Activated T-cell treated with anti-CD3 and anti-CD28 coated beads for 1 hour (primary cell): ENCODE measurements around the gene ZCCHC4.
"Not testable (repeated sequence)": the region's sequence is repeated elsewhere in the genome, so short reads cannot be mapped to it uniquely, and the experiment has no call there.

Experiments
- DNase-seq: peaks from one replicate; pipeline ENCODE4 v3.0.0-alpha.2; 2020; ENCODE audit warnings: low read depth

ZCCHC4 gene

DNA sequence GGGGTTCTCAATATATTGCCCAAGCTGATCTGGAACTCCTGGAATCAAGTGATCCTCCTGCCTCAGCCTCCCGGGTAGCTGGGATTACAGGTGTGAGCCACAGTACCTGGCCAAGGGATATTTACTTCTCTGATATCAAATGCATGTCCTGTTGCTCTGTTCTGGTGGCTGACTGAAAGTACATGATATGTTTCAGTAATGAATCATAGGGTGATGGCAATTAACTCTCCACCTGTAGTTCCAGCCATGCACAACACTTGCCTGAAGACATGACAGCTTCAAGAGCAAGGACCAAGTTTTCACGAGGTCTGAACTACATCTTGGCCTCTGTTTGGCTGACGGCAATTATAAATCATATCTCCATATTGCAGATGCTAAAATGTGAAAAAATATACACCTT is 9.1 kb downstream of the ZCCHC4 start:
- no peak for DNase-seq

DNA sequence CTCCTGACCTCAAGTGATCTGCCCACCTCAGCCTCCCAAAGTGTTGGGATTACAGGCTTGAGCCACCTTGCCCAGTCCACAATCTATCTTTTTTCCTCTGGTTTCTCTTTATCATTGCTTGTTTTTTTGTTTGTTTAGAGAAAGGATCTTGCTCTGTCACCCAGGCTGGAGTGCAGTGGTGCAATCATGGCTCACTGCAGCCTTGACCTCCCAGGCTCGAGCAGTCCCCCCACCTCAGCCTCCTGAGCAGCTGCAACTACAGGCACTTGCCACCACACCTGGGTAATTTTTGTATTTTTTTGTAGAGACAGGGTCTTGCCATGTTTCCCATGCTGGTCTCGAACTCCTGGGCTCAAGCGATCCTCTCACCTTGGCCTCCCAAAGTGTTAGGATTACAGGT is 15.9 kb downstream of the ZCCHC4 start:
- not testable (repeated sequence) for DNase-seq

DNA sequence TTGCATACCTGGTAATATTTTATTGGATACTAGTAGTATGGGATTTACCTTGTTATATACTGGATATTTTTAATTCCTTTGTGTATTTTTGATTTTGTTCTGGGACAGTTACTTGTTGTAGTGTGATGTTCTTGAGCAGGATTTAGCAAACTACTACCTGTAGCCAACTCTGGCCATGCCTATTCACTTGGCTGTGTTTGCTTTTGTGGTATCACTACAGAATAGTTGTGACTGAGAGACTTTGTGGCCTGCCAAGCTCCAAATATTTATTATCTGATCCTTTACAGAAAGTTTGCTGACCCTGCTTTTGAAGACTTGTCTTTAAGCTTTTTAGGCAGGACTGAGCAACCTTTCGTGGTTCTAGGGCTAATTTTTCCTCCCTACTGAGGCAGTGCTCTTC is 17.8 kb downstream of the ZCCHC4 start:
- DNase-seq: no peak

DNA sequence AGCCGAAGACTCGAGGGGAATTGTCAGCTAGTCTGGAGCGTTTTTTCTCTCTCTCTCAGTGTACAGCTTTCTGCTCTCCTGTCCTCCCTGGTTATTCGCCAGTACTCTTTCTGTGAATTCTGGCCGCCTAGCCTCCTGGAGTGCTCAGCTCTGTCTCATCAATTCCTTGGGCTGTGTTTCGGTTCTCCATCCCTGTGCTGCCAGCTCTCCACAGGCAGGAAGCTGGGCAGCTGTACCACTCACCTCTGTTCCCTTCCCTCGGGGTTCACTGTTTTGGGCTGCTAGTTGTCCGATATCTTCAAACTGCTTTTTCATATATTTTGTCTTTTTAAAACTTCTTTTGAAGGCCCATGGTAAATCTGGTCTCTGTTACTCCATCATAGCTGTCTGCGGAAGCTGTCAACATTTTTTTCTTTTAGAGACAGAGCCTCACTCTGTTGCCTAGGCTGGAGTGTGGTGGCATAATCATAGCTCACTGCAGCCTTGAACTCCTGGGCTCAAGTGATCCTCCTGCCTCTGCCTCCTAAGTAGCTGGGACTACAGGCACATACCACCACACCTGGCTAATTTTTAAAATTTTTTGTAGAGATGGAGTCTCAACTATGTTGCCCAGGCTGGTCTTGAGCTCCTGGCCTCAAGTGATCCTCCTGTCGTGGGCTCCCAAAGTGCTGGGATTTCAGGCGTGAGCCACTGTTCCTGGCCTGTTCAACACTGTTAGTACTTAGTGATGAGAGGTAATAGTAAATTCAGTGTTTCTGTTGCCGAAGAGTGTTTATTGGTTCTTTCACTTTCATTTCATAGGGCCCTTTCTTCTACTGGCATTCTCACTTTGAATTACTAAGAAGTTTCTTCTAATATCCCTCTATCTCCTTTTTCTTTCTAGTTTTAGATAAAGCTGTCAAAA is 18.6 kb downstream of the ZCCHC4 start:
- no peak for DNase-seq

DNA sequence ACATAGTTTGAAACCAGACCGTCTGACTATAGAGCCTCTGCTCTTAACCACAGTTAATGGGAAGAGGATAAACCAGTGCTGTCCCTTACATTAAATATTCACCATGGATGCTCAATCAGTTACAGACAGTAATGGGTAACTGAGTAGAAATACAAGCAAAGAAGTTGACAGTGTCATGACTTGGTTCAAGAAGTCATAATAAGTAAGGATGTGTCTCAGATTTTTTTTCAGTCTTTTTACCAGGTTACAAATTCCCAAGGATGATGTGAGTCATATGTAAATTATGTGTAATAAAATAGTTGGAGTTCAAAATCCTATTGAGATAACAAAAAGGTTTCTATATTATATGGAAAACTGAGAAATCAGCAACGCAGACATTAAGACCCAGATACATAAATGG is 31.1 kb downstream of the ZCCHC4 start:
- DNase-seq: no peak

DNA sequence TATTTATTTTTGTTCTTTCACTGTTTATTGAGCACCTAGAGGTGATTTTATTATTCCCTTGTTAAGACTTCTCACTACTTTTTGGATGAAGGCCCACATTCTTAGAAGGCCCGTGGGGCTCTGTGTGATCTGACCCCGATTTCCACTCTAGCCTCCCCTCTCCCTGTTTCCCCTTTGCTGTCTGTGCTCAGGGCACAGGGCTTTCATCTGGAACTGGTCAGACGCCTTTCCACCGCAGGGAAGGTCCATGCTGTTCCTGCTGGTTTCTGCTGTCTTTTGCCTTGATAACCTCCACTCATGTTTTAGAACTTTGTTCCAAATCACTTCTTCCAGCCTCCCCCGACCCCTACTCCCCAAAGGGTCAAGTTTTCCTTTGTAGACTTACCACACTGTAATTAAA is 33.2 kb downstream of the ZCCHC4 start:
- no peak for DNase-seq

DNA sequence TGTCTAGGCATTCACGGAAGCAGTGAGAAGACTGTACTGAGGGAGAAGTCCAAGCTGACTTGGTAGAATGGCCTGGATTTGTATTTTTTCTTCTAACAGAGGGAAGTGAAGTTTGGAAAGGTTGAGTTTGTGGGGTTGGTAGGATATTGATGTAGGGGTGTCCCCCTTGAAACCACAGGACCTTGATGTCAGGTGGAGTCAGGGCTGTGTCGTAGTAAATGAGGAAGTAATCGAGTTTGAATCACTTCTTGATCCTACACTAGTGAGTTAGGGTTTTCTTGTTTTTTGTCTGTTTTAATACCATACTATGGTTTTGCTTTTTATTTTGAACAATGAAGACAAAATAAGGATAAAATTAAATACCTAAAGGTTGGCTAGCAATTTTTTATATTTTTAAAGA is 34.3 kb downstream of the ZCCHC4 start:
- DNase-seq: no peak

DNA sequence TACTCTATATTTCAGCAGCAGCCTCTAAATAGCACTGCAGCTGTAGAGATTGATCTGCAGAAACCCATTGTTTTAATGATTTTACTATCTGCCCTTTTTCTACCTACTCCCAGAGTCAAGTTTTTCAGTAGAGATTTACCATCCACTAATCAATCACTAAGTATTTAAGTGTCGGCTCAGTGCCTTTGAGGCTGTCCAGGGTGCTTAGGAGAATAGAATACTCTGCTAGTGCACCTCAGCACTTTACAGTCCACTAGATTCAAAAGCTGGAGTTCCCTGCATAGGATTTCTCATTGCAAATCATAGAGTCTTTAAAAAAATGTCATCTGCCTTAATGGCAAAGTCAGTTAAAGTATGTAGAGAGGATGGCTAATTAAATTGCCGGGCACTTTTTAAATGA is 34.9 kb downstream of the ZCCHC4 start:
- no peak for DNase-seq

DNA sequence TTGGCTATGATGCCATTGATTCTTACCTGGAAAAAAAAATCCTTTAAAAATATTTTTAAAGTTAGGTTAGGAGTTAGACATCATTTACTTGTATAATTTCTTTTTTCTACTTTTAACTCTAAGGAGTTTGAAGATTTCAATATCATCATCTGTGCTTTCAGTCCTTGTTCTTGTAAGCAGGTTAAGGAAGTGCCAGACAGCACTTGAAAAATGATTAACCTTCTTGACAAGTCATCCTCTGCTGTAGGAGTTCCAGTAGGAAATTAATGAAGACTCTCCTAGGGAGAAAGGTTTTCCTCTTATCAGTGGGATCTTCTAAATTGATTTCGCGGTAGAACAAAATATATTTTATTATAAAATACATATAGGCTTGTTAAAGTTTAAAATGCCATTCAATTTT is 35.4 kb downstream of the ZCCHC4 start:
- DNase-seq: no peak

DNA sequence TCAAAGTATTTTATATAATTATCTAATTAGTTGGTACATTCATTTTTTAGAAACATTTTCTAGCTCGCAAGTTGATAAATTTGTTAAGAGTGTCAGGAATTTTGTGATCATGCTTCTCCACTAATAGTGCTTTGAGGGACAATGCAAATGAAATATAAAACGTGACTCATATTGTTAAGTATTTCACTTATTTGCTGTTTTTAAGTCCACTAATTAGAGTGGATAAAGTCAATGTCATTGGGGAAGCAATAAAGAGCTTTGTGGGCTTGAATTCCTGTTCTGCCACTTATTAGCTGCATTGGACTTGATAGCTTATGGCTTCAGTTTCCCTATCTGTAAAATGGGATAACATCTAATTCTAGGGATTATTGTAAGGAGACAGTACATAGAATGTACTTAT is 38.0 kb downstream of the ZCCHC4 start:
- DNase-seq: no peak

DNA sequence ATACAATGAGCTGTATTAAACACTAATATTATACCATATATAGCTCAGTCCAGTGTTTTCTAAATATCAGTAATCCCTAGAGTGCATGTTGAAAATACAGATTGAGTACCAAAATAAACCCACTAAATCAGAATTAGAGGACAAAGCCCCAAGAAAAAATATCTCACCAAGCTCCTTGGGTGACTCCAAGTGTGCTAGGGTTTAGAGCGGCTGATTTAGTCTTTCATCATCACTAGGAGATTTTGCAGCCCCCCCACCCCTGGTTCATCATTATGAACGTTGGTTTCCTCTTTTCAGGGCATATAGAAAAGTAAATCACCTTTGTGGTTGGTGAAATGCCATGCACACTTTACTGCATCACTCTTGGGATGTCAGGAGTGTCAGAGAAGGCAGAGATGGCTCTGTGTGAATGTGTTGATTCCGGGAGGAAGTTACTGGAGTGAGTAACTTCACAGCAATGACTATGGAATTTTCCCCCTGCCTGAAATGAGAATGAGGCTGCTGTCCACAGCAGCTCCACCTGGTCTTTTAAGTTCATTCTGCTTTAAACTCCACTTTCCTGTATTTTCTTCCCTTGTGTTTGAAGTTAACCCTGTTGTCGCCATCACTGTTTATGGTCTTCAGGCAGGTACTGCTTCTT is 39.3 kb downstream of the ZCCHC4 start:
- no peak for DNase-seq

DNA sequence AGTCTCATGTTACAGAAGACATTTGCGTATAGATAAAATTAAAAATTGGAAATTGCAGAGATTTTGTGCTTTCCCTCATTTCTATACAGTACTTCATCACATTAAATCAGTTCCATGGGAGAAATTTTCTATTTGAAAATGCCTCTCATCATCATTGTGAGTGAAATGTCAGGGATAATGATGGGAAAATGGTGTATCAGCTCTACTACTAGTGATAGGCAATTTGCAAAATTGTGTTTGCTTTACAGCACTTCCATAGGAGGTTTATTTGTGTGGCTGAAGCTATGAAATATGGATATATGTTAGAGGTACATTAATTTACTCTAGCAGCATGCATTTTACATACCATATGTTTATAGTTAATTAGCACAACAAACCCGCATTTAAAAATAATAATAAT is 43.5 kb downstream of the ZCCHC4 start:
- DNase-seq: no peak

DNA sequence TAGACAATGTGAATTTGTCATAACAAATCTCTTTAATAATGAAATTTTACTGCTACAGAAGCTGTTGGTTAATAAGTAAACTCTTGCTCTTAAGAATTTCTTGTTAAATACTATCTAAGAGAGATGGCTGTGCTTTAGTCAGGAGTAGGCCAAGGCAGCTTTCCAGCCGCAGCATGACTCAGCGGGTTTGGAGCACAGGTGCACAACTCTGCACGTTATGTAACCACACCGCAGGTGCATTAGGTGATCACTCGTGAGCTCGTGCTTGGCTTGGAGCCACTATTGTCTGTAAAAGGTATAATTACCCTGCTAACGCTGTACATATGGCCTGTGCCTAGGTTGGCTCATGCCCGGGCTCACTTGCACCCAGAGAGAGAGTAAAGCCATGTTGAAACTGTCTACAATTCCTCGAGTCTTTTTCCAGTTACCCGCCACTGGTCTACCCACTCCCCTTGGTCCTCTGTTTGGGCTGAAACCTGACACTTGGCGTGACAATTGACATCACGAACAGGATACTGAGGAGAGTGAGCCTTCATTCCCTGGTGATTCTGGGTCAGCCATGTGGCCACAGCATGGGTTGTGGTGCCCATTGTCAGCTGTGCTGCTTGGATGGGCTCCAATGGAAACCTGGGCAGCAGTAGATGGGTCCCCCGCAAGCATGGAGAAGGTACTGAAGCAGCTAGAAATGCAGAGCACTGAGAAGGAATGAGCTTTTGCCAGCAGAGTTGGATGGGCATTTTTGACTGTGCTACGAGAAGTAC is 46.1 kb downstream of the ZCCHC4 start:
- no peak for DNase-seq

DNA sequence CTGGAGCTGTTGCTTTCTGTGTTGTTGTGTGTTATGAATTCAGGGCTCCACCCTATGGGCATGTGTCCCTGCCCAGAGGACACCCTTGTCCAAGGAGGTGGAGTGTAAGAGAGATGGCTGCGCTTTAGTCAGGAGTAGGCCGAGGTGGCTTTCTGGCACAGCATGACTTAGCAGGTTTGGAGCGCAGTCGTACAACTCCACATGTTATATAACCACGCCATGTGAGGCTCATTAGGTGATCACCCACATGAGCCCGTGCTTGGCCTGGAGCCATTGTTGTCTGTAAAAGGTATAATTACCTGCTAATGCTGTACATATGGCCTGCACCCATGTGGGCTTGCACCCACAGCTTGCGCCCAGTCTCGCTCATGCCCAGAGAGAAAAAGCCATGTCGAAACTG is 48.7 kb downstream of the ZCCHC4 start:
- DNase-seq: no peak

DNA sequence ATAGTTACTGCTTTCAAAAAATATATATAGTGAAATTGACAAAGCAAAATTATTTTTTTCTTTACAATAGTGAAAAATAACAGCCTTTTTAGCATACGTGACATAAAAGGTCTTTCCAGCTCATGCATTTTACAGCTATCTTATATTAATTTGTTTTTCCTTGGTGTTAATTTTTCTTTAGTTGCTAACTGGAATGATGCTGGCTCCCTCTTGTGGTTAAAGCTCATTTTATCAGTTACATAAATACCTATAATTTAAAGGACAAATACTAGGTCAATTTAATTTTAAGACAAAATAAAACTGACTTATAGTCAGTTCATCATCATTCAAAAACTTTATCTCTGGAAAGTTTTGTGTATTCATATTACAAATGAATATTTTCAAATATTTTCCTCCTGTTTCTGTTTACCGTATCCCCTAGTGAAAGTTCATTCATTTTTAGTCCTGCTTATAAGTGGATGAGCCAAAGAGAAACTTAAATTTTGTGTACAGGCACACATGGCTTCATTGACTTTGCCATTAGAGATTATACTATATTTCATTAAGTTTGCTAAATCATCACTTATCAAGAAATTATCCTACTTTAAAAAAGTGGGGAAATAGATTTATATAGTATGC is 54.5 kb downstream of the ZCCHC4 start:
- DNase-seq: no peak

DNA sequence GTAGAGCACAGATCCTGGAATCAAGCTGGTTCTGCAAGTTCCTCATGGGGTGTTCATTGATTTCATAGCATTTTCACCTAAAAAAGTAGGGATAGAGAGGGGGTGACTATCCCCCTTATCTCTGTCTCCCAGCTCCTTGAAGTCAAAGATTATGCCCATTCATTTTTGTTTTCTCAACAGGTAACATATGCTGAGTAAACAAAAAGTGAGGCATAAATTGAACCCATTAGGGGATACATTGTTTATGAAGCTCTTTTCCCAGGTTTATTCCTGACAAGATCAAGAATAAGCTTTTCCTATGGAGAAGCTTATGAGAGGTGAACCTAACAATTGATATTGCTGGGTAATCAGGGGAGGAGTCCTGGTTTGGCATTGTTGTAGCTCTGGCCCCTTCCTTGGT is 55.3 kb downstream of the ZCCHC4 start:
- DNase-seq: no peak

DNA sequence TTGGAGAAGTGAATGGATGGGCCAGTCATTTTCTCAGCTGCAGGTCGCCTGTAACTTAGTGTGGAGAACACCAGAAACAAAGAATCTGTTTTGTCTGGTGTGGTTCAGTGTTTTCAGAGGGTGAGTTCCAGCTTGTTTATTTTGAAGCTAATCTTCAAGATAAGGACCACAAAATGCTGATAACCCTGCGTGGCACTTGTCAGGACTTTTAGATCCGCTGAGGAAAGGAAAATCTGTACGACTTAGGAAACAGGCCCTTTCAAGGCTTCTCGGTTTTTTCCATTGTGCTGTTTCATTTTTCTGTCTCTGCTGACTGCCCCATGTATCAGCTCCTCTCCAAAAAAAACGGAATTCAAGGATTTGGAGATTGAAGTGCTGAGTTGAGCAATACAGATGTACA is 55.7 kb downstream of the ZCCHC4 start:
- DNase-seq: no peak

DNA sequence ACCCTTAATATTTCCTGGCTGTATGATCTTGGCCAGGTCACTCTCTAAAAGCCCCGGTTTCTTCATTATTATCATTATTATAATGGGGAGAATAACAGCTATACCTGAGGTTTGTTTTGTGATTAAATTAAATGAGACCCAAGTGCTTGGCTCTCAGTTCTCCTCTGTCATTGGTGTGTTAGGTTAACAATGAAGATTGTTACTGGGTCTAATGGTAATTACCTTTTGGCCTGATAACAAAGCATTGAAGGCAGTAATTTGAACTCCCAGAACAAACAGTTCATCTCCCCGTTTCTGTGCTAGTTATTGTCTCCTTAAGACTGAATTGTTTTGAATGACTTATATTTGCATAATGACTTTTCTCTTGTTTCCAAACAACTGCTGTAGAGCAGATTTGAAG is 57.7 kb downstream of the ZCCHC4 start:
- no peak for DNase-seq

DNA sequence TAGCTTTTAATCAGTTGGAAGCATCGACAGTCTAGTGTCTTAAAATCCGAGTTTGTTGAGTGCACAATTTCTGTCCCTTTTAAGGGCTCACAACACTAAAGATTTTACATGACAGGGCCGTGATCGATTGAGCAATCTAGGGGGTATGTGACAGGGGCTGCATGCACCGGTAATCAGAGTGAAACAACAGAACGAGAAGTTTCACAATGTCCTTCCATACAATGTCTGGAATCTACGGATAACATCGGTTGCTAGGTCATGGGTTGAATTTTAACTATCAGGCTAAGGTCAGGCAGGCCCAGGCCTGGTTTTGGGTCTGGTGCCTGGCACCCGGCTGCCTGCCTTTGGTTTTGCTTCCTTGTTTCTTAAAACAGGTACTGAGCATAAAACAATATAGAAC is 60.0 kb downstream of the ZCCHC4 start:
- DNase-seq: not testable (repeated sequence)

DNA sequence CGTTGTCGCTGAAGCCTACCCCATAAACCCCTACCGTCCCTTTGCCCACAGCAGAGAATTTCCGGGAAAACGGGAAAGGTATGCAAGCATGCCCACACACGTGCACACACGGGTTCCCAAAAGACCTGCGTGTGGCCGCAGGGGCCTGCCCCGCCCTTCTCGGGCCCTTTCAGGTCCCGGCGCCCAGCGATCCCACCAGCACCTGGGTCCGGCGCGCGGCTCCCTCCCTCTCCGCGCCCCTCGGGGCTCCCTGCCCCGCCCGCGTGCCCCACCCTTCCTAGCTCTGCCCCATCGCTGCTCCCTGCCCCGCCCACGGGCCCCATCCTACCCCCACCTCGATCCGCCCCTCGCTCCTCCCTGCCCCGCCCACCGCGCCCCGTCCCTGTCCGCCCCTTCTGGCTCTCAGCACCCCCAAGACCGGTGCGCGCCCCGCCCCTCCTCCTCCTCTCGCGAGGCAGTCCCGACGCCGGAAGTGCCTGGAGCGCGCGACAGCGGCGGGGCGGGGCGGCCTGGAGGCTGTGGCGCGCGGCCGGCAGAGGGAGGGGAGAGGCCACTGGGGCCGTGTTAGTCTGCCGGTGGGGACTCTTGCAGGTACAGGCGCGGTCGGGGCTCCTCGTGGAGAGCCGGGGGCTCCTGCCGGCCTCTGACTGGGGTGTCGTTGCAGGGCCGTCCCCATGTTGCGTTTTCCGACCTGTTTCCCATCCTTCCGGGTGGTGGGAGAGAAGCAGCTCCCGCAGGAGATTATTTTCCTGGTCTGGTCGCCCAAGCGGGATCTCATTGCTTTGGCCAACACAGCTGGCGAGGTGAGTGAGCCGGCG is 64.4 kb downstream of the ZCCHC4 start, which contains the start of gene ANAPC4:
ANAPC4 (plus strand) TSS at position 510 of the 818 bp plus-strand sequence; CDS start at position 675, 165 bp downstream.
- DNase-seq: peak; percentile 98
